ENCODE results near the gene DLG5. TPM values are rescaled to one million over a fixed set of nuclear protein-coding genes. Genes with fewer than 3 reads are reported as not detected.

Gene DLG5
- total RNA-seq, 4 donors from 2014 or later, result 45.4 to 92.4 (median 61.2) TPM

DNA sequence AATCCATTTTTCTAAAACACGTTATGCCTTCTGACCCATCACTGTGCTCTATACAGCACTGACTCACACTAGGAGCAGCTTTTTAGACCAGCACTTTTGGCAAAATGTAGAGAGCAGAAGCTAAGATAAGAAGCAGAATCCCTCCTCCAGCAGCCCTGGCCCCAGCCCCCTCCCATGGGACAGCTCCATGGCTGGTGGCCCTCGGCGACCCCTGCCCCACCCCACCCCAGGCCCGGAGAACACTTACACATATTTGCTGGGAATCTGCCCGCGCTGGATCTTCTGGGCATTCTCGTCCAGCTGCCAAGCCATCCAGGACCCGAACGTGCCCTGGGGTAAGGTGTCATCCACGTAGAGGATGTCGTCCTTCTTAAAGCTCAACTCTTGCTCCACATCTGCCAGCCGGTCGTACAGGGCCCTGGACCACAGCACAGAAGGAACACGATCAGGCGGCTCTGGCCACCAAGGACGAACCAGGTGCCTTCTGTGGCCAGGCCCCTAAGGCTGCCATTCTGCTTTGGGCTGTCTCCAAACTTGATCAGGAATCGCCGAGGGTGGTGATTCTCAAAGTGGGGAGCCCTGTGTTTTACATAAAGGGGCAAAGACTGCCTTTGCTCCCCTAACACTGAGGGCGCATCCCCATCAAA is 119.9 kb downstream of the DLG5 start:
- H3K4me3 ChIP-seq (replicated peaks in 1 of 3), result no peak overlapping the region
- no peak for TF ChIP-seq POLR2A (IDR thresholded peaks at IDR 0.05)
- TF ChIP-seq, protein P1, sequence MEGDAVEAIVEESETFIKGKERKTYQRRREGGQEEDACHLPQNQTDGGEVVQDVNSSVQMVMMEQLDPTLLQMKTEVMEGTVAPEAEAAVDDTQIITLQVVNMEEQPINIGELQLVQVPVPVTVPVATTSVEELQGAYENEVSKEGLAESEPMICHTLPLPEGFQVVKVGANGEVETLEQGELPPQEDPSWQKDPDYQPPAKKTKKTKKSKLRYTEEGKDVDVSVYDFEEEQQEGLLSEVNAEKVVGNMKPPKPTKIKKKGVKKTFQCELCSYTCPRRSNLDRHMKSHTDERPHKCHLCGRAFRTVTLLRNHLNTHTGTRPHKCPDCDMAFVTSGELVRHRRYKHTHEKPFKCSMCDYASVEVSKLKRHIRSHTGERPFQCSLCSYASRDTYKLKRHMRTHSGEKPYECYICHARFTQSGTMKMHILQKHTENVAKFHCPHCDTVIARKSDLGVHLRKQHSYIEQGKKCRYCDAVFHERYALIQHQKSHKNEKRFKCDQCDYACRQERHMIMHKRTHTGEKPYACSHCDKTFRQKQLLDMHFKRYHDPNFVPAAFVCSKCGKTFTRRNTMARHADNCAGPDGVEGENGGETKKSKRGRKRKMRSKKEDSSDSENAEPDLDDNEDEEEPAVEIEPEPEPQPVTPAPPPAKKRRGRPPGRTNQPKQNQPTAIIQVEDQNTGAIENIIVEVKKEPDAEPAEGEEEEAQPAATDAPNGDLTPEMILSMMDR (IDR thresholded peaks at IDR 0.05), result no peak
- H3K36me3 ChIP-seq, result peaks cover 50 to 84% of the 10 kb centered on the region in 2 donors
- whole genome bisulfite sequencing, 2 donors, result 90 to 92% methylated on average over 15 to 18 of the region's 19 CpGs
- no peak overlapping the region for H3K27ac ChIP-seq
- no peak for DNase-seq
- peaks cover 0 to 14% of the 10 kb centered on the region in 2 donors for H3K4me1 ChIP-seq
- no peaks in the 10 kb centered on the region for H3K27me3 ChIP-seq
- no peaks in the 10 kb centered on the region for H3K9me3 ChIP-seq
- intact Hi-C loops (cut with DNase I), result no loop called here

GRCh38 chr10:77805676-77806075 is 120.9 kb downstream of the DLG5 start:
- H3K4me1 ChIP-seq, result peaks cover 0 to 10% of the 10 kb centered on the region in 2 donors
- WGBS, 2 donors, result 91 to 98% methylated on average over 13 to 14 of the region's 14 CpGs
- H3K4me3 ChIP-seq (replicated peaks in 1 of 3), result no peak overlapping the region
- no peak for DNase-seq
- H3K27ac ChIP-seq, result no peak overlapping the region
- no peak for TF ChIP-seq POLR2A (IDR thresholded peaks at IDR 0.05)
- TF ChIP-seq, protein P1 (IDR thresholded peaks at IDR 0.05), result no peak
- H3K27me3 ChIP-seq, result no peaks in the 10 kb centered on the region
- no peaks in the 10 kb centered on the region for H3K9me3 ChIP-seq
- intact Hi-C loops (cut with DNase I), result no loop called here
- peaks cover 44 to 82% of the 10 kb centered on the region in 2 donors for H3K36me3 ChIP-seq

DNA sequence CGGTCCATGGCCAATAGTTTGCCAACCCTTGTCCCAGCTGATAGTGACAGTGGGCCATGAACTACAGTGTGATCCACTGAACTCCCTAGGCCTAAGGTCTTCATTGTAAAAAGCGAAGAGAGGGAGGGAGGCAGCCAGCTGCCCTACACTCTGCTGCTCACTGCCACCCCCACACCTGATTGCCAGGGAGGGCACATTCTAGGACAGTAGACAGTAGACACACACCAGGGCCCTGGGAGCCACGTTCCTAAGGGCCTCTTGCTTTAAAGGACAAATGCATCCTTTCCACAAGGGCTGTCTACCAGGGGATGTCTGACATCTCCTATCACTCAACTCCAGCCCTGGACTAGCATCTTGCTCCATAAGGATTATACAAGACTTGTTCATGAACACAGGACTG is 122.2 kb downstream of the DLG5 start:
- TF ChIP-seq POLR2A (IDR thresholded peaks at IDR 0.05), result no peak
- TF ChIP-seq, protein P1 (IDR thresholded peaks at IDR 0.05), result no peak
- Histone ChIP-seq H3K27me3 (no peaks in the 10 kb centered on the region), H3K36me3 (peaks cover 44 to 80% of the 10 kb centered on the region in 2 donors), H3K4me1 (peaks cover 0 to 3% of the 10 kb centered on the region in 2 donors), H3K27ac (no peak overlapping the region), H3K4me3 (replicated peaks in 1 of 3) (no peak overlapping the region), H3K9me3 (no peaks in the 10 kb centered on the region)
- DNase-seq, result no peak
- WGBS, 2 donors, result 92 to 94% methylated on average over 3 of the region's 3 CpGs
- intact Hi-C loops (cut with DNase I), result no loop called here

DNA sequence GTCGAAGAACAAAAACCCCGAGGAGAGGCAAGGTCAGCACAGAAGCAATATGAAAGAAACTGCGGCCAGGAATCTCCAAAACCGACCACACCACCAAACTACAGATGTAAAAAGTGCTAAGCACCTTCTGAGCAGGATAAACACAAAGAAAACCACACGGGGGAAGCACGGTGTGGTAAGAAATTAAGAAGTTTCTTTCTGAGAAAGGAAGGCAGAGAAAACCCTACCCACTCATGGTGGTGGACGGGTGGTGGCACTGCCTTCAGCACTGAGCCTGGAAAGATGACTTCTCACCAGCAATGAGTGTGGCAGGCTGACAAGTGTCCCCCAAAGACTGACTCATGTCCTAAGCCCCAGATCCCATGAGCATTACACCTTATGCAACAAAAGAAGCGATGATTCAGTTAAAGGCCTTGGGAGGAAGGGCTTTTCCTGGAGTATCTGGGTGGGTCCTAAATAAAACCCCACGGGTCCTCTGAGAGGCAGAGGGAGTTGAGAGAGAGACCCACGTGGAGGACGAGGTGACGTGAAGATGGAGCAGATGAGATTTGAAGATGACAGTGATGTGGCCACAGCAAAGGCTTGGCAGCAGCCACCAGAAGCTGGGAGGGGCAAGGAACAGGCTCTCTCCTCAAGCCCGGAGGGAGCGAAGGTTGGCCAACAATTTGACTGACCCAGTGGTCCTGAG is 124.9 kb downstream of the DLG5 start:
- Histone ChIP-seq H3K4me1 (no peaks in the 10 kb centered on the region), H3K36me3 (peaks cover 39 to 80% of the 10 kb centered on the region in 2 donors), H3K27me3 (no peaks in the 10 kb centered on the region), H3K27ac (no peak overlapping the region), H3K4me3 (replicated peaks in 1 of 3) (no peak overlapping the region), H3K9me3 (no peaks in the 10 kb centered on the region)
- intact Hi-C loops (cut with DNase I), result no loop called here
- TF ChIP-seq, protein P1 (IDR thresholded peaks at IDR 0.05), result no peak
- no peak for TF ChIP-seq POLR2A (IDR thresholded peaks at IDR 0.05)
- 84 to 87% methylated on average over 14 of the region's 14 CpGs for WGBS, 2 donors
- no peak for DNase-seq

GRCh38 chr10:77800738-77801266 is 125.8 kb downstream of the DLG5 start:
- 93 to 98% methylated on average over 5 of the region's 5 CpGs for WGBS, 2 donors
- Histone ChIP-seq H3K27me3 (no peaks in the 10 kb centered on the region), H3K4me3 (replicated peaks in 1 of 3) (no peak overlapping the region), H3K9me3 (no peaks in the 10 kb centered on the region), H3K36me3 (peaks cover 41 to 80% of the 10 kb centered on the region in 2 donors), H3K27ac (no peak overlapping the region), H3K4me1 (no peaks in the 10 kb centered on the region)
- DNase-seq, result no peak
- intact Hi-C loops (cut with DNase I), result no loop called here
- TF ChIP-seq, protein P1 (IDR thresholded peaks at IDR 0.05), result no peak
- TF ChIP-seq POLR2A (IDR thresholded peaks at IDR 0.05), result no peak

Data from thyroid gland (tissue), 4 donors.